NB4 (cell line): Measurements from ENCODE around the gene ETV3L.

Source experiments
- DNase-seq: peaks from one replicate; pipeline ENCODE4 v3.0.0; 2010; ENCODE audit warnings: low read depth
- H3K4me3 ChIP-seq: one replicate; pipeline ENCODE4 v1.5.1; 2011; ENCODE audit warnings: mild to moderate bottlenecking, low read depth, low read length, moderate library complexity
- CTCF ChIP-seq: IDR thresholded peaks from one replicate; pipeline ENCODE4 v1.5.1; 2012; ENCODE audit warnings: low read depth, low read length
- MYC ChIP-seq: IDR thresholded peaks from 2 replicates; pipeline ENCODE4 v1.6.1; 2011; ENCODE audit warnings: low read depth, low read length
- POLR2A ChIP-seq: IDR thresholded peaks from 2 replicates; pipeline ENCODE4 v1.6.1; 2011; ENCODE audit warnings: mild to moderate bottlenecking; ENCODE audit not compliant: insufficient read length; ENCODE audit errors: extremely low read depth
- TF ChIP-seq, protein P1 (sequence below): IDR thresholded peaks from 2 replicates; pipeline ENCODE4 v1.6.1; 2011; ENCODE audit warnings: low read depth, low read length

ETV3L gene

GRCh38 chr1:157107702-157108101, 8.1 kb upstream of the ETV3L start:
- TF ChIP-seq POLR2A (no peak), MYC (no peak), CTCF (no peak)
- TF ChIP-seq, protein P1, sequence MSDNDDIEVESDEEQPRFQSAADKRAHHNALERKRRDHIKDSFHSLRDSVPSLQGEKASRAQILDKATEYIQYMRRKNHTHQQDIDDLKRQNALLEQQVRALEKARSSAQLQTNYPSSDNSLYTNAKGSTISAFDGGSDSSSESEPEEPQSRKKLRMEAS = no peak
- H3K4me3 ChIP-seq = no peak overlapping the region
- DNase-seq = peak; percentile 26

DNA sequence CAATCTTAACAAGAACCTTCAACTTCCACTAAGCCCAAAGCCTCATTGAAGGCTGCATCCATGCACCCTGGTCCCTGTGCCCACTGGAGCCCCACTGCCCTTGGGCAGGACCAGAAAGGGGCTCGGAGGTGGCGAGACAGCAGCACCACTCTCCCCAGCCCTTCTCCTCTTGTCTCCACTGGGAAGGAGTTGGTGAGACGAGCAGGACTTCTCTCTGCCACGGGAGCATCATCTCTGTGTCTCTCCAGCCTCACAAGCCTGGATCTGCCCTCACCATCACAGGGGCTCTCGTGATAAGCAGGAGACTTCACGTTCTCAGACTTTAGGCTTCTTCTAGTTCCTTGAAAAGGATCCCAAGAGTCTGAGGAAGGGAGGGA, 7.2 kb upstream of the ETV3L start:
- DNase-seq = no peak
- TF ChIP-seq CTCF = no peak
- TF ChIP-seq MYC = no peak
- TF ChIP-seq, protein P1 = no peak
- TF ChIP-seq POLR2A = no peak
- no peak overlapping the region for H3K4me3 ChIP-seq

DNA sequence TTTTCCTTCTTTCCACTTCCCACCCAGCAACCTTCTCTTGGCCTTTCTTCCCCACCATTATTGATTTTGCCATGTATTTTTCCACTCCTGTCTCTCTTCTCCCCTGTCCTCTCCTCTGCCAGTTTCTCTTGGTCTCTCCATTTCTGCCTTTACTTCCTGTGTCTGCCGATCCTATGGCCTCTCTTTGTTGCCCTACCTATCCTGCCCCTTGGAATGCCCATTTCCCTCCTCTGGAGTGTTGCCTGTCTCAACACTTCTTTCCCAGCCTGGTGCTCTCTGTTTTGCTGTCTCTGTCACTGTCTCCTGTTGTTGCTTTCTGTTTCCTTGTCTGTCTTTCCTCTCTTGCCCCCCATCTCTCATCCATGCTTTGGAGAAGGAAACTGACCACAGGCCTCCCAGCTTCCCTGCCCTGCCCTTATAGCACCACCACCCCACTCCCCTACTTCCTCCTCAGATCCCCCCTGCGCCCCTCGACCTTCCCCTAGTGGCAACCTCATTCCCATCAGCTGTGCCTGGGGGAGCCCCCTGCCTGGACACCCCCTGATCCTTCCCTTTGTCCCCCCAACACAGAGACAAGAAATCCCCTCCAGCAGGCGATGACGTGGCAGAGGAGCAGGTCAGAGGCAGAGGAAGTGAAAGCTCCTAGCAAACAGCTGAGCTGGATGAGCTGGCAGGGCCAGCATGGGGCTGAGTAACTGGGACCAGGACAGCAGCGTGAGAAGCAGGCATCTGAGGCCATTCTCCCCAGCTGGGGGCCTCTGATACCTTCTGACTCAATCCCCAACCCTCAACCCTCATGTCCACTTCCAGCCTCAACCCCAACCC, 6.6 kb upstream of the ETV3L start:
- TF ChIP-seq CTCF = no peak
- TF ChIP-seq POLR2A = no peak
- TF ChIP-seq MYC = no peak
- TF ChIP-seq, protein P1 = no peak
- no peak overlapping the region for H3K4me3 ChIP-seq
- DNase-seq = peak; percentile 66

DNA sequence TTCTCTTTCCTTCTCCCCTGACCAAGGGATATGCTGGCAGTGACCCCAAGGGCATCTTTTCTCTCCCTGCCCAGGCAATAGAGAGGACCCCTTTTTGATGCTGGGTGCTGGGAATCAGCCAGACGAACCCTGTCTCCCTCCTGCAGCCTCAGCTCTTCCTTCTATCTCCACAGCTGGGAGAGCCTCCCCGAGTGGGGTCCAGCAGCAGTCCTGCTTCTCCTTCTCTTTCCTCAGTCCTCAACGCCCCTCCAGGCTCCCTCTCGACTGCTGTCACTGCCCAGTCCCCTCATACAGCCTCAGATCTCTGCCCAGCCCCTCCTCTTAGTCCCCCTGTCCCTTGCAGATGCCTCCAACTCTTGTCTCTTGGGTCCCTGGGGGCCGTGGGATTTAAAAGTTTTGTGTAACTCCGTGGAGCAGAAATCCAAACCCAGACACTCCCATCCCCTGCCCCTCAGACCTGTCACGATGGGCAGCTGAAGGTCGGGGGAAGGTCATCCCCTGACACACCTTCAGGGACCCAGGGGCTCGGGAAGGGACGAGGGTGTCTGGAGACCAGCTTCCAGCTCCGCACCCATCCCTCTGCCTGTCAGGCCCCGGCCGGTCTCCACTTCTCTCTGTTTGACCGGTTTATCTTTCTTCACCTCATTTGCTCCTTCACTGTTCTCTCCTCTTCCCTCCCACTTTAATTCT, 5.8 kb upstream of the ETV3L start:
- no peak for TF ChIP-seq MYC
- no peak for TF ChIP-seq POLR2A
- TF ChIP-seq CTCF = no peak
- TF ChIP-seq, protein P1 = no peak
- no peak for DNase-seq
- H3K4me3 ChIP-seq = no peak overlapping the region

- DNase-seq = no peak
These were observed 5.1 kb upstream of the ETV3L start for GRCh38 chr1:157104598-157105293.

More at GRCh38 chr1:157104598-157105293, 5.1 kb upstream of the ETV3L start:
- H3K4me3 ChIP-seq = no peak overlapping the region
- TF ChIP-seq CTCF (no peak), POLR2A (no peak), MYC (no peak)
- TF ChIP-seq, protein P1 = no peak
